GM12873 (cell line): Measurements from ENCODE around the gene ZNF205.

ENCODE experiments used
- TF ChIP-seq, protein P1 (sequence below): IDR thresholded peaks from 2 replicates; pipeline ENCODE4 v1.5.1; 2012; ENCODE audit warnings: low read depth, mild to moderate bottlenecking, moderate library complexity, low read length, control low read depth; ENCODE audit not compliant: insufficient read depth; ENCODE audit errors: missing control alignments

The ZNF205 gene

DNA sequence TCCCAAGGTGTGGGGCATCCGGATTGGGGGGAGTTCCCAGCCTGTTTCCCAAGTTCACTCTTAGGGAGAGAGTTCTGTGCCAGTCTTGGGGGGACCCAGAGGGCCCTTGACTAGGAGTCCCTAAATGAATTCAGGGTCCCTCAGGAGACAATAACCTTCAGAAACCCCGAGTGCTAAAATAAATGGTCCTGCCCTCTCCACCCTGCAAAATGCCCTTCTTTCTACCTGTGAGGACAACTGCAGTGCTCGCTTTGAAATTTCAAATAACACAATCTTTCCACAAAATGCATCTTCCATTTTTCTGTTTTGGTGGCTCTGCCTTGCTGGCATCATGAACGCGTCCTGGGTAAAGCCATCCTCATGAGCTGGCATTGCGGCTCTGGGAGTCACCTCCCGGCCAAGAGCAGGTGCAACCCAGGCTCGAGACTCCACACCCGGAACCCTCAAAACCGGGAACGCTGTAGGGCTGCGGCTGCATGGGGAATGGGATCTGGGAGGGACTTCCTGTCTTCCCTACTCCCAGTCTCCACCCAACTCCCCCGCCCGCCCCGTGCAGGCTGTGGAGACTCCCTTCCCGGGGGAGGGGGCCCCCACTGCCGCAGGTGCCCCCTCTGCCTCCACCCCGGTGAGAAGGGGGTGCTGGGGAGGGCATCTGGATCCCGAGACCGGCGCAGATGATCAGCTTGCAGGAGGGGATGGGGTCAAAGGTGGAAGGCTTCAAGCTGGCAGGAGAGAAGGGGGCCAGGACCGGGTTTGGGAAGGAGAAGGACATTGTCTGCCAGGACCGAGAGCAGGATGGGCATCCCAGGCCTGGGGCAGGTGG lies at the start of gene ZNF205:
Gene ZNF205 (plus strand): TSS at position 529 of the 823 bp plus-strand sequence. CDS start 845 bp downstream, outside the sequence.
- TF ChIP-seq, protein P1, sequence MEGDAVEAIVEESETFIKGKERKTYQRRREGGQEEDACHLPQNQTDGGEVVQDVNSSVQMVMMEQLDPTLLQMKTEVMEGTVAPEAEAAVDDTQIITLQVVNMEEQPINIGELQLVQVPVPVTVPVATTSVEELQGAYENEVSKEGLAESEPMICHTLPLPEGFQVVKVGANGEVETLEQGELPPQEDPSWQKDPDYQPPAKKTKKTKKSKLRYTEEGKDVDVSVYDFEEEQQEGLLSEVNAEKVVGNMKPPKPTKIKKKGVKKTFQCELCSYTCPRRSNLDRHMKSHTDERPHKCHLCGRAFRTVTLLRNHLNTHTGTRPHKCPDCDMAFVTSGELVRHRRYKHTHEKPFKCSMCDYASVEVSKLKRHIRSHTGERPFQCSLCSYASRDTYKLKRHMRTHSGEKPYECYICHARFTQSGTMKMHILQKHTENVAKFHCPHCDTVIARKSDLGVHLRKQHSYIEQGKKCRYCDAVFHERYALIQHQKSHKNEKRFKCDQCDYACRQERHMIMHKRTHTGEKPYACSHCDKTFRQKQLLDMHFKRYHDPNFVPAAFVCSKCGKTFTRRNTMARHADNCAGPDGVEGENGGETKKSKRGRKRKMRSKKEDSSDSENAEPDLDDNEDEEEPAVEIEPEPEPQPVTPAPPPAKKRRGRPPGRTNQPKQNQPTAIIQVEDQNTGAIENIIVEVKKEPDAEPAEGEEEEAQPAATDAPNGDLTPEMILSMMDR: no peak

DNA sequence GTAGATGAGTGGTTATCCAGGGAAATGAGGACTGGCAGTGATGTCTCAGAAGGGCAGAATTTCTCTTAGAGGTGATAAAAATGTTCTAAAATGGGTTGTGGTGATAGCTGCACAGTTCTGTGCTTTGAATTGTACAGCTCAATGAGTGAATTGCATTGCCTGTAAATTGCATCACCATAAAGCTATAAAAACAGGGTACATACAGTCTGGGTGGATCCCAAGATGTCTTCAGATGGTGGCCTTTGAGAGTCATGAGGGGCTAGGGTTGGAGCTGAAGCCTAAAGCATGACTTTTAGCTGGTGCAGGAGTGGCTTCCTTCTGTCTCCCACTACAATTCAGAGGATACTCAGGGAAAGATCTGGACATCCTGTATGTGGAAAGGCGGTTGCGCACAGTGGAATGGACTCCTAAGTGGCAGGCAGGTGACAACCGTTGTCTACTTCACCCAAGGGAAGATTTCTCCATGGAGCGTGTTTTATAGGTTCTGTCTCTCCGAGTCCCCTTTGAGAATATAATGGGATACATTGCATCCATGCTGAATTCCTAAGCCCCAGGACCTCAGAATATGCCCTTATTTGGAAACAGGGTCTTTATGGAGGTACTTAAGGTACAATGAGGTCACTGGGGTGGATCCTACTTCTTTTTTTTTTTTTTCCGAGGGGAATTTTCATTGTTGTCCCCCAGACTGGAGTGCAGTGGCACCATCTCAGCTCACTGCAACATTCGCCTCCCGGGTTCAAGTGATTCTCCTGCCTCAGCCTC lies 48.6 kb upstream of the ZNF205 start:
- TF ChIP-seq, protein P1: no peak

DNA sequence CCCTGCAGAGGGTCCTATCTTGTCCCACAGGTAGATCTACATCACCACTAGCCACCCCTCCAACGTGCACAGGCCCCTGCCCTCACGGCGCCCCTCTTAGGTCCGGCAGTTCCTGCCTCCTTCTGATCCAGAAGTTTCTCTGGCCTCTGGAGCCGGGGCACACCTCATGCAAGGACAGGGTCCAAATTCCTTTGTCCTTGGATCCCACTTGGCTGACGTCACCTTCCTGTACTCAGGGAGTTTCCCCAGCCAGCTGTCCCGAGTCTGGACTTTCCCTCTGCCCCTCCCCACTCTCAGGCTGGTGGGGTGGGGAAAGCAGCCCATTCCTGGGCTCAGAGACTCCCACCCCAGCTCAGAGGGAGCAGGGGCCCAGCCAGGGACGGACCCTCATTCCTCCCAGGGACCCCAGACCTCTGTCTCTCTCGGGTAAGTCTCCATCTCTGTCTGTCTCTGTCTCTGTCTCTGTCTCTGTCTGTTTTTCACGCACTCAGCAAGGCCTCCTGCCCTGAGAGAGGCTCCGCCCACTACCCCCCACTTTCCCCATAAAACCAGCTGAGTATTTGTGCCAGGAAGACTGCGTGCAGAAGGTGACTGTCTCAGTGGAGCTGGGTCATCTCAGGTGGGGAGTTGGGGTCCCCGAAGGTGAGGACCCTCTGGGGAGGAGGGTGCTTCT lies 47.2 kb upstream of the ZNF205 start, which contains the start of gene IL32:
Gene IL32 (plus strand): TSS at position 572 of the 673 bp plus-strand sequence. CDS start 172 bp downstream, outside the sequence.
- TF ChIP-seq, protein P1: no peak

DNA sequence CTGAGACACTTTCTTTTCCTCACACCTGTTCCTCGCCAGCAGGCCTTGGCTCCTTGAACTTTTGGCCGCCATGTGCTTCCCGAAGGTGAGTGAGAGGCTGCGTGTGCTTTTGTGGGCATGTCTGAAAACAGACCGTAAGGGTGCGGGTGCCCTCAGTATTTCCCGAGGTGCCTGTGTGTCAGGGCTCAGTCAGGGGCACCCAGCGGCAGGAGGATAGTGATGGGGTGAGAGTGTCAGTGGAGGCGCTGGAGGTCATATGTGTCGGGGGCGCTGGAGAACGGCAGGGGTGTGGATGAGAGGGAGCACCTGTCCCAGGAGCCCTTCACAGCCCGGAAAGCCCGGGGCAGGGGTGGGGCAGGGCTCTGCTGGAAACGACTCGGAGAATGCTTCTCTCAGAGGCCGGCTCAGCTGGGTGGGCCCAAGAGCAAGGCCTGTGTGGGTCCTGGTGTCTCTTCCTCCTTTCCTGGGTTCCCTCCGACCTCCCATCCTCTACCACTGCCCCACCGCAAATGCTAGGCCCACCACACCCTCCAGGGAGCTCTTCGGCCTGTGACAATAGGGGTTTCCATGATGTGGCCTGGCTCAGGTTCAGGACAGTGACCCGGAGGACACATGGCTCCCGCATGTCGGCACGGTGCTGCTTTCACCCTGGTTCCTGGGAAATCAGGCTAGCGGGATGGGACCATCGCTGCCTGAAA lies 46.5 kb upstream of the ZNF205 start:
- TF ChIP-seq, protein P1: no peak

DNA sequence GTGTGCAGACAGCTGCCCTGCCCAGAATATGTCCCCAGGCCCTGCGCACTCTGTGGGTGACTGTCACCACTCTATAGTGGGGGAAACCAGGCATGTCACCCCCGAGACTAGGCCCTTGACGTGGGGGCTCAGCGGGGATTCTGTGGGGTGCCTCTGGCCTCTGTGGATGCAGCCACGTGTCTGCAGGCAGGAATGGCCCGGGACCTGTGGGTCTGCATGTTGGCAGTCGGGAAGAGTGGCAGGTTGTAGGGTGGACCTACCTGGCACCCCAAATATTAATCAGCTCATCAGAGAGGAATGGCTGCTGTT lies 46.0 kb upstream of the ZNF205 start:
- TF ChIP-seq, protein P1: no peak

DNA sequence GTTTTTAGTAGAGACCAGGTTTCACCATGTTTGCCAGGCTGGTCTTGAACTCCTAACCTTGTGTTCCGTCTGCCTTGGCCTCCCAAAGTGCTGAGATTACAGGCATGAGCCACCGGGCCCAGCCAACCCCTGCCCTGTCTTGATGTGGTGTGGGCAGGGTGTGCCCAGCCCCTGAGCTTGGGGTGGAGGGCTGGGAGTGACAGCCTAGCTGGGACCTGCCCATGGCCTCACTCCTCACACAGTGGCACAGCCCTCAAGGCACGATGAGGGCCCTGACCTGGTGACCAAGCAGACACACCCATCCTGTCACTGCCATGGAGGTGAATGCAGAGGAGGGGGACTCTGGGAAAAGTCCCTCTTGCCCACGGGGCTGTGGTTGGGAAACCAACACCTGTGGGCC lies 43.9 kb upstream of the ZNF205 start:
- TF ChIP-seq, protein P1: no peak
